ENCODE data around the gene RLN3. TPM values are rescaled to one million over a fixed set of nuclear protein-coding genes. Genes with fewer than 3 reads are reported as not detected.

Gene RLN3
- total RNA-seq, 2 experiments from 2014 or later: not detected

DNA sequence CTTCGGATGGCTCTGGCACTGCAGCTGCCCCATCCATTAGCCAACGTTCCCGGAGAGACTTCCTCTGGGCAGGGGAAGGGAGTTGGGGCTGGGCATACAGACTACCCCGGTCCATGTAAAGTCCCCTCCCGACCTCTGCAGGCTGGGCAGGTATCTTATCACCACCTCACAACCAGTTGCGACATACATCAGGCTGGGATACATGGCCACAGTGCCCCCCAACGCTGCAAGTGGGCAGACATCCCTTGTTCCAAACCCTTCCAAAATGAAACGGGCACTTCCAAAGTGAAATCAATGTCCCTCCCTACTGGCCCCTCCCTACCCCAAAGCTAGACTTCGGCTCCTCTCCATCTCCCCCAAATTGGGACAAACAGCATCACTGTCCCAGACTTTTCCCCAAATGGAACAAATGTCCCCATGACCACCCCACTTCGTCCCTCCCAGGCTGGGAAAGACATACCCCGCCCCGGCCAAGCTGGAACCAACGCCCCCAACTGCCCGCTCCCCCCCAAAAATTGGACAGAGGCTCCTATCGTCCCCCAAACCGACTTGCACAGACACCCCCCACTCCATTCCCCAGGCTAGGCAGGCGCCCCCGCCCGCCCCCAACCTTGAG is 28.9 kb downstream of the RLN3 start:
- Mint-ChIP-seq H3K27ac (no peak overlapping the region), H3K36me3 (peaks cover 12% of the 10 kb centered on the region), H3K4me1 (ENCODE audit: low read depth) (peaks cover 15% of the 10 kb centered on the region), H3K27me3 (peaks cover 13% of the 10 kb centered on the region), H3K4me3 (peak overlapping the region; percentile 23), H3K9me3 (peaks cover 7% of the 10 kb centered on the region)
- CTCF ChIA-PET: interaction anchor here (0.7 to 5.6 kb wide), 8 partner anchors 10 to 1295 kb away, joined by 3 to 99 read pairs (median 5); partner anchors contain the start of genes ASF1B, MISP3 and NANOS3
- intact Hi-C loops (cut with micrococcal nuclease): loop anchor here (5.0 kb wide), 1 partner anchor 155 kb away; no protein-coding TSS in a partner anchor
- POLR2A ChIA-PET: no interaction called here
- DNase-seq: no peak

DNA sequence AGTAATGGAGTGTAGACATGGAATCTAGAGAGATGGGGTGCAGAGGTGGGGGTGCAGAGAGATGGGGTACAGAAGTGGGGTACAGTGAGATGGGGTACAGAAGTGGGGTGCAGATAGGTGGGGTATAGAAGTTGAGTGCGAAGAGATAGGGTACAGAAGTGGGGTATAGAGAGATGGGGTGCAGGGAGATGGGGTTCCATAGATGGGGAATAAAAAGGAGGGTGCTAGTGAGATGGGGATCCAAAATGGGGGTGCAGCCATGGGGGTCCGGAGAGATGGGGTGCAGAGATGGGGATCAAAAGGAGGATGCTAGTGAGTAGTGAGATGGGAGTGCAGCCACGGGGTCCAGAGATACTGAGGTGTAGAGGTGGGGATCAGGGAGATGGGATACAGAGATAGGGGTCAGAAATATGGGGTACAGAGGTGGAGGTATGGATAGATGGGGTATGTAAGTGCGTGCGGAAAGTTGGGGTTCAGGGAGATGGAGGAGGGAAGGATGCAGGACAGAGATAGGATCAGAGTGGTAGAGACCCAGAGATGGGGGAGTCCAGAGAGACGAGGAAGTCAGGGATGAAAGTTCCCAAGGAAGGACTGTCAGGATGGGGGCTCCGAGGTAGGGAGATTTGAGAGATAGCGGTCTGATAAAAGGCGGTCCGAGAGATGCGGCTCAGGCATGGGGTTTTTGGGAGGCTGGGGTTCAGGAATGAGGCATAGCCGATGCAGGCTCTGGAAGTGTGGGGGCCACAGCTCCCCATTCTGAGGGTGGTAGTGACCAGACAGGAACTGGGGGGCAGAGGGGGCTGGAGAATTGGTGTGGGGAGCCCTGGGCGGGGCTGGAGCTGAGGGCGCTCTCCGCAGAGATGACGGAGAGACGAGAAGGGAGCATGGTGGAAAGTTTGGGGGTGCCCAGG is 30.5 kb downstream of the RLN3 start:
- Mint-ChIP-seq H3K4me1 (ENCODE audit: low read depth) (peaks cover 15% of the 10 kb centered on the region), H3K36me3 (no peaks in the 10 kb centered on the region), H3K9me3 (no peaks in the 10 kb centered on the region), H3K27ac (no peak overlapping the region), H3K4me3 (peak overlapping the region; percentile 62), H3K27me3 (peaks cover 15% of the 10 kb centered on the region)
- ChIA-PET CTCF (interaction anchor here (0.6 to 5.6 kb wide), 31 partner anchors 12 to 1296 kb away, joined by 3 to 99 read pairs (median 5); partner anchors contain the start of genes ASF1B, IL27RA, MISP3 and NANOS3), POLR2A (no interaction called here)
- no peak for DNase-seq
- intact Hi-C loops (cut with micrococcal nuclease): loop anchor here (5.0 kb wide), 1 partner anchor 156 kb away; no protein-coding TSS in a partner anchor

DNA sequence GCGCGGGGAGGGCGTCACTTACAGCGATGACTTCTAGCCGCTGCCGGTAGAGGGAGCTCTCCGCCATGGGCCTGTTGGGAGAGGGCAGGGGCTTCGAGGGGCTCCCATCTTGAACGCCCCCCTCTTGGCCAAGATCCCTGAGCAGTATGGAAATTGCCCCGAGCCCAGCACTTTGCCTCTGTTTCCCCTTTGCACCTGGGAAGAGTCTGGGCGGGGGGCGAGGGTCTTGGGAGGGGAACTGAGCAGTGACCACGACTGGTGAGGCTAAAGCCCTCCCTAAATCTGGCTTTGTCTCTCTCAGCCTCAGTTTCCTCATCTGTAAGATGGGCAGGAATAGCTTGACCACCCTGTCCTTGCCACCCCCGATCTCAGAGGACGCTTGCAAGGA is 31.1 kb downstream of the RLN3 start:
- peak; percentile 62 for DNase-seq
- Mint-ChIP-seq H3K27ac (no peak overlapping the region), H3K27me3 (peaks cover 15% of the 10 kb centered on the region), H3K4me3 (no peak overlapping the region), H3K9me3 (no peaks in the 10 kb centered on the region), H3K36me3 (no peaks in the 10 kb centered on the region), H3K4me1 (ENCODE audit: low read depth) (peaks cover 15% of the 10 kb centered on the region)
- CTCF ChIA-PET: interaction anchor here (0.6 to 5.6 kb wide), 34 partner anchors 12 to 723 kb away, joined by 3 to 99 read pairs (median 4); partner anchors contain the start of genes ASF1B, IL27RA, MISP3 and NANOS3
- intact Hi-C loops (cut with micrococcal nuclease): loop anchor here (5.0 kb wide), 1 partner anchor 157 kb away; no protein-coding TSS in a partner anchor
- POLR2A ChIA-PET: no interaction called here

DNA sequence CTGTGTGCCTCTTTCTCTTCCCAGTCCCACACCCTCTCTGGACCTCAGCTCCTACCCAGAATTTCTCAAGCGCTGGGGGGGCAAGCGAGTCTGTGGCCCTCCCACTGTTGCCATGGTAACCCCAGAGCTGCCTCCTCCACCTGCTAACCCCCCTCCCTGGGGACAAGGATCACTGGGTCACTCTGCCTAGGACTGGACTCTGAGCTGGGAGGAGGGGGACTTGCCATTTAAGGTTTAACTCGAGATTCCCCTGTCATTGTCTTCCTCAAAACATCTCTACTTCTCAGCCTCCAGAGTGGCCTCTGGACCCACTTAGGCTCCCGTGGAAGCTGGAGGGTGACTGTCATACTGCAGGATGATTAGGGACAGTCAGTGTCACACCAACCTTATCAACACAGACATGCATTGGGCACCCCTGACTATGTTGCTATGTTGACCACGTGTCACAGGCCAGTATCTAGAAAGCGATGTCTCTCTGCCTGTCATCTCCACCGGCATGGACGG is 31.8 kb downstream of the RLN3 start:
- CTCF ChIA-PET: interaction anchor here (0.7 to 5.6 kb wide), 25 partner anchors 12 to 183 kb away, joined by 3 to 99 read pairs (median 6); partner anchors contain the start of genes ASF1B, IL27RA, MISP3 and NANOS3
- Mint-ChIP-seq H3K9me3 (no peaks in the 10 kb centered on the region), H3K27me3 (peaks cover 15% of the 10 kb centered on the region), H3K4me1 (ENCODE audit: low read depth) (peaks cover 15% of the 10 kb centered on the region), H3K27ac (no peak overlapping the region), H3K4me3 (no peak overlapping the region), H3K36me3 (no peaks in the 10 kb centered on the region)
- POLR2A ChIA-PET: no interaction called here
- intact Hi-C loops (cut with micrococcal nuclease): loop anchor here (5.0 kb wide), 1 partner anchor 157 kb away; no protein-coding TSS in a partner anchor
- DNase-seq: no peak

DNA sequence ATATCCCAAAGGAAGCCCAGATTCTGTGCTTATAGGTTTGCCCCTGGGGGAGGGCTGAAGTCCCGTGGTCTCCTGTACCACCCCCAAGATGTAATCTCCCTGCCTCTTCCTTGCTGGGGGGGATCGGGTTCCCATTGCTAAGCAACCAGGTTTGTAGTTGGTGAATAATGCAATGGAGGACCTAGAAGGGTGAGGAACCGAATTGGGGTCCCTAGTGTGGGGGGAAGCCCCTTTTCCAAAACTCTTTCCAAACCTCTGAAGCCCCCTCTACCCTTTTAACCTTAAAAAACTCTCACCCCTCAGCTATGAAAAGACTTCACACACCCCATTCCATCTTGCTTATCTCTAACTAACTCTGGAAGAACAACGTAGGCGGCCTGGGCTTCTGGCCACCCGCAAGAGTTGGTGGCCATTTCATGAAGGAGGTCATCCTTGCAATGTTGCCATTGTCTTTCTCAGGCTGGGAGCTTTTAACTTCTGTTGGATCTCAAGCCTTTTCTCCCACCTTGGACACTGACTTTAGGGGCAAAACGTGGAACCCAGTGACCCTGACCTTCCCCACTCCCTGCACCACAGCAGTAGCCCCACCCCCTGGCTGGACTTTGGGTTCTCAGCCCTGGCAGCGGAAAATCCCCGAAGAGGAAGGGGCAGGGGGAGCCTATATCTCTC is 33.3 kb downstream of the RLN3 start:
- Mint-ChIP-seq H3K27me3 (peaks cover 15% of the 10 kb centered on the region), H3K4me1 (ENCODE audit: low read depth) (peaks cover 15% of the 10 kb centered on the region), H3K4me3 (no peak overlapping the region), H3K27ac (no peak overlapping the region), H3K9me3 (no peaks in the 10 kb centered on the region), H3K36me3 (no peaks in the 10 kb centered on the region)
- intact Hi-C loops (cut with micrococcal nuclease): no loop called here
- ChIA-PET POLR2A (interaction anchor here (1.0 kb wide), 1 partner anchor 55 kb away, joined by 3 read pairs; the partner anchor contains the start of gene RFX1), CTCF (interaction anchor here (1.2 to 5.6 kb wide), 6 partner anchors 10 to 181 kb away, joined by 3 to 99 read pairs (median 8); partner anchors contain the start of genes IL27RA and MISP3)
- DNase-seq: no peak

DNA sequence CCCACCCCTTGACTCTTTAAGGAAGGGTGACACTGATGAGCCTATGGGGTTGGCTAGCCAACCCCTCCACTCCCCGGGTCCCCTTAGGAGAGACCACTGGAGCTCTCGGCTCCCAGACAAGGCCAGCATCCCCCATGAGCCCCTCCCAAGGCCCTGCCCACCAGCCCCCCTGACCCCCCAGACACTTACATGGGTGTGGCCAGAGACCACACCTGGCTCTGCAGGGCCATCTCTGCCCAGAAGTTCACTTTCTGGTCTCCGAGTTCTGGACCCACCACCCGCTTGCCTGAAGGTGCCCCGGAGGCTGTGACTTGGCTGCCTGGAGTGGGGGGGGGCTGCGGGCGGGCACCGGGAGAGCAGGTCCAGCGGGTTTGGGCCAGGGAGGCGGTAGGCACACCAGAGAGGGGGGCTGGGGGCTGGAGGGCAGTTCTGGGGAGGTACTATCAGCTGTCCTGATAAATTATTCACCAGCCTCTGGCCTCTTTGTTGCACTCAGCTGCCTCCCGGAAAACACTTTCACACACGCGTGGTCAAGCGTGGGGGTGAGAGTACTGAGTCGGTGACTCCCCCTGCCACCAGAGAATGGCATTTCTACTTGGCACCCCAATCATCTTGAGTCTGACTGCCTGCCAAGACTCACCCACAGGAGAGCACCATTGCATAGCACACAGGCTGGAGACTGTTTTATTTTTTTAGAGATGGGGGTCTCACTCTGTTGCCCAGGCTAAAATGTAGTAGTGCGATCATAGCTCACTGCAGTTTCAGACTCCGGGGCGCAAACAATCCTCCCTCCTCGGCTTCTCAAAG is 34.0 kb downstream of the RLN3 start, which contains the start of gene PALM3:
Gene PALM3, minus strand, starts transcription at position 326 of the 807 bp plus-strand sequence. Its CDS starts 96 bp downstream, at position 230.
- intact Hi-C loops (cut with micrococcal nuclease): no loop called here
- no peaks in the 10 kb centered on the region for H3K36me3 Mint-ChIP-seq
- H3K4me3 Mint-ChIP-seq: no peak within 1 kb of the TSS
- peaks cover 15% of the 10 kb centered on the region for H3K4me1 Mint-ChIP-seq (ENCODE audit: low read depth)
- no peaks in the 10 kb centered on the region for H3K9me3 Mint-ChIP-seq
- DNase-seq: no peak
- POLR2A ChIA-PET: no interaction called here
- H3K27me3 Mint-ChIP-seq: peaks cover 15% of the 10 kb centered on the region
- no peak within 1 kb of the TSS for H3K27ac Mint-ChIP-seq
- CTCF ChIA-PET: interaction anchor here (3.9 kb wide), 1 partner anchor 9 kb away, joined by 83 read pairs; the partner anchor contains the start of gene MISP3

DNA sequence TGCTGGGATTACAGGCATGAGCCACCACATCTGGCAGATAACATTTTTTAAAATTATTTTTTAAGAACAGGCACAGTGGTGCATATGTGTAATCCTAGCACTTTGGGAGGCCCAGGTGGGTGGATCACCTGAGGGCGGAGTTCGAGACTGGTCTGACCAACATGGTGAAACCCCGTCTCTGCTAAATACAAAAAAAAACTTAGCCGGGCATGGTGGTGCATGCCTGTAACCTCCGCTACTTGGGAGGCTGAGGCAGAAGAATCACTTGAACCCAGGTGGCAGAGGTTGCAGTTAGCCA is 34.6 kb downstream of the RLN3 start:
- intact Hi-C loops (cut with micrococcal nuclease): no loop called here
- H3K9me3 Mint-ChIP-seq: no peaks in the 10 kb centered on the region
- H3K4me3 Mint-ChIP-seq: no peak overlapping the region
- peaks cover 15% of the 10 kb centered on the region for H3K4me1 Mint-ChIP-seq (ENCODE audit: low read depth)
- peaks cover 15% of the 10 kb centered on the region for H3K27me3 Mint-ChIP-seq
- CTCF ChIA-PET: no interaction called here
- no peak overlapping the region for H3K27ac Mint-ChIP-seq
- no peaks in the 10 kb centered on the region for H3K36me3 Mint-ChIP-seq
- POLR2A ChIA-PET: no interaction called here
- DNase-seq: no peak

DNA sequence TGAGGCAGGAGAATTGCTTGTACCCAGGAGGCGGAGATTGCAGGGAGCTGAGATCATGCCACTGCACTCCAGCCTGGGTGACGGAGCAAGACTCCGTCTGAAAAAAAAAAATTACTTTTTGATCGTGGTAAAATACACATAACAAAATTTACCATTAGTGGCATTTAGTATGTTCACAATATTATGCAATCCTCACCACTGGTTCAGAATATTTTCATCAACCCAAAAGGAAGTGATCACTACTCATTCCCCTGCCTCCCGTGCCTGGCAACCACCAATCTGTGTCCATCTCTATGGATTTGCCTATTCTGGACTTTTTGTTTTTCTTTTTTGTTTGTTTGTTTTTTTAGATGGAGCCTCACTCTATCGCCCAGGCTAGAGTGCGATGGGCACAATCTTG is 35.2 kb downstream of the RLN3 start:
- Mint-ChIP-seq H3K36me3 (no peaks in the 10 kb centered on the region), H3K9me3 (no peaks in the 10 kb centered on the region), H3K27ac (no peak overlapping the region), H3K4me3 (no peak overlapping the region), H3K27me3 (peaks cover 15% of the 10 kb centered on the region), H3K4me1 (ENCODE audit: low read depth) (peaks cover 10% of the 10 kb centered on the region)
- CTCF ChIA-PET: interaction anchor here (0.6 to 1.4 kb wide), 2 partner anchors 15 to 21 kb away, joined by 3 to 4 read pairs; no protein-coding TSS in a partner anchor
- POLR2A ChIA-PET: no interaction called here
- intact Hi-C loops (cut with micrococcal nuclease): no loop called here
- no peak for DNase-seq

DNA sequence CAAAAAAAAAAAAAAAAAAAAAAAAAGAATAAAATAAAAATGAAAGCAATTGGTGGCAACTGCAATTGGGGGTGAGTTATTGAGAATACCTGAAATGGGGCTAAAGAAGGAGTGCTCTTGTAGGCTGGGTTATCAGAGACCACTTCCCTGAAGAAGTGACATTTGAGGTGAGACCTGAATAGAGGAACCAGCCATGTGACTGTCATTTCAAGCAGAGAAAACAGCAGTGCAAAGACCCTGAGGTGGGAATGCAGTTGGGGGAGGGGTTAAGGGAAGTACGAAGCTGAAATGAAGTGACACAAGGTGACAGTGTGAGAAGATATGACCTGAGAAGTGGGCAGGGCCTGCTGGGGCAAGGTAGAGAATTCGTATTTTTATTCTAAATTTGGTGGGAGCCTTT is 38.2 kb downstream of the RLN3 start:
- Mint-ChIP-seq H3K4me3 (no peak overlapping the region), H3K9me3 (no peaks in the 10 kb centered on the region), H3K4me1 (ENCODE audit: low read depth) (no peaks in the 10 kb centered on the region), H3K27me3 (peaks cover 4% of the 10 kb centered on the region), H3K27ac (no peak overlapping the region), H3K36me3 (no peaks in the 10 kb centered on the region)
- CTCF ChIA-PET: no interaction called here
- no peak for DNase-seq
- intact Hi-C loops (cut with micrococcal nuclease): no loop called here
- POLR2A ChIA-PET: no interaction called here

DNA sequence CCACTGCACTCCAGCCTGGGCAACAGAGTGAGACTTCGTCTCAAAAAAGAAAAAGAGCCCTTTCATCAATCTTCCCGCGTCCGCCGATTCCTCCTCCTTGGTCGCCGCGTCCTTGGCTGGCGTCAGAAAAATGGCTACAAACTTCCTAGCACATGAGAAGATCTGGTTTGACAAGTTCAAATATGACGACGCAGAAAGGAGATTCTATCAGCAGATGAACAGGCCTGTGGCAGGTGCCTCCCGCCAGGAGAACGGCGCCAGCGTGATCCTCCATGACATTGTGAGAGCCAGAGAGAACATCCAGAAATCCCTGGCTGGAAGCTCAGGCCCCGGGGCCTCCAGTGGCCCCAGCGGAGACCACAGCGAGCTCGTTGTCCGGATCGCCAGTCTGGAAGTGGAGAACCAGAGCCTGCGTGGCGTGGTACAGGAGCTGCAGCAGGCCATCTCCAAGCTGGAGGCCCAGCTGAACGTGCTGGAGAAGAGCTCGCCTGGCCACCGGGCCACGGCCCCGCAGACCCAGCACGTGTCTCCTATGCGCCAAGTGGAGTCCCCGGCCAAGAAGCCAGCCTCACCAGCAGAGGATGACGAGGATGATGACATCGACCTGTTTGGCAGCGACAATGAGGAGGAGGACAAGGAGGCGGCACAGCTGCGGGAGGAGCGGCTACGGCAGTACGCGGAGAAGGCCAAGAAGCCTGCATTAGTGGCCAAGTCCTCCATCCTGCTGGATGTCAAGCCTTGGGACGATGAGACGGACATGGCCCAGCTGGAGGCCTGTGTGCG is 42.5 kb downstream of the RLN3 start:
- Mint-ChIP-seq H3K4me1 (ENCODE audit: low read depth) (peaks cover 13% of the 10 kb centered on the region), H3K27ac (peak overlapping the region; percentile 2), H3K9me3 (no peaks in the 10 kb centered on the region), H3K4me3 (no peak overlapping the region), H3K36me3 (no peaks in the 10 kb centered on the region), H3K27me3 (no peaks in the 10 kb centered on the region)
- DNase-seq: no peak
- ChIA-PET POLR2A (no interaction called here), CTCF (interaction anchor here (0.6 to 6.9 kb wide), 12 partner anchors 10 to 198 kb away, joined by 3 to 83 read pairs (median 6); partner anchors contain the start of genes IL27RA and PALM3)
- intact Hi-C loops (cut with micrococcal nuclease): loop anchor here (10.0 kb wide), 1 partner anchor 476 kb away; no protein-coding TSS in a partner anchor

Data from activated CD4-positive, alpha-beta memory T cell treated with anti-CD3 and anti-CD28 coated beads for 36 hours (primary cell).